HepG2 (cell line): ENCODE measurements around the gene NOXA1. TPM values are rescaled to one million over a fixed set of nuclear protein-coding genes. Genes with fewer than 3 reads are reported as not detected.

Experiments
- ATAC-seq: fragments of 200-7000 bp; cut with Tn5 transposase; 3 replicates; pipeline ENCODE4 v1.9.1; 2020; ENCODE audit warnings: mild to moderate bottlenecking, moderate library complexity
- BruUV-seq: library from RNA; stranded (reverse); fragments of 400-500 nt; replicated peaks from 2 replicates; lab custom pipeline; 2021; lab: Mats Ljungman, UMichigan
- CTCF ChIA-PET: fragments of 300-600 bp; formaldehyde crosslinking; extraction: SDS; loops from one replicate; lab custom pipeline; 2021; ENCODE audit warnings: low total read pairs, inconsistent platforms, low intra/inter-chr PET ratio; lab: Yijun Ruan, JAX
- POLR2A ChIA-PET: fragments of 350-600 bp; sonication (Branson Sonifier 250); formaldehyde crosslinking; loops from one replicate; lab custom pipeline; 2020; ENCODE audit warnings: antibody characterized with exemption, inconsistent platforms; lab: Yijun Ruan, JAX
- DNase-seq: peaks from one replicate; pipeline ENCODE4 v3.0.0-alpha.2; 2015; ENCODE audit warnings: low spot score
- FAIRE-seq: peaks from 3 replicates; lab custom pipeline; 2011; peaks lifted over from hg19 to GRCh38; lab: Jason Lieb, UNC
- H2AFZ ChIP-seq: one replicate; pipeline ENCODE4 v1.6.1; 2011; ENCODE audit warnings: low read length, inconsistent platforms
- H3K27ac ChIP-seq: fragments of 300-600 bp; 3 replicates; pipeline ENCODE4 v1.8.0; 2011; ENCODE audit warnings: mixed run types, mild to moderate bottlenecking, mixed read lengths, low read length, inconsistent platforms; ENCODE audit not compliant: insufficient read depth; ENCODE audit errors: extremely low read length
- H3K27me3 ChIP-seq, 2 experiments: fragments of 200-600 bp in 1 of 2; 2 replicates in 1 of 2; 3 replicates in 1 of 2; pipeline versions ENCODE4 v1.6.0 to v1.8.0; 2011; ENCODE audit warnings: low read length in 2 of 2, mild to moderate bottlenecking in 2 of 2, moderate library complexity in 2 of 2, inconsistent platforms in 1 of 2; ENCODE audit not compliant: insufficient read depth in 2 of 2, control insufficient read depth in 1 of 2
- H3K36me3 ChIP-seq, 2 experiments: fragments of 200-600 bp in 1 of 2; replicated peaks in 1 of 2; 2 replicates in 1 of 2; 3 replicates in 1 of 2; pipeline versions ENCODE4 v1.5.1 to v1.8.0; 2011; ENCODE audit warnings: low read length in 2 of 2, inconsistent platforms in 1 of 2; ENCODE audit not compliant: insufficient read depth in 2 of 2, control insufficient read depth in 1 of 2
- H3K4me1 ChIP-seq: 2 replicates; pipeline ENCODE4 v1.5.1; 2012; ENCODE audit warnings: low read length, inconsistent platforms; ENCODE audit not compliant: insufficient read depth
- H3K4me2 ChIP-seq: 2 replicates; pipeline ENCODE4 v1.6.0; 2011; ENCODE audit warnings: low read depth, low read length, inconsistent platforms
- H3K4me3 ChIP-seq, 3 experiments: fragments of 200-600 bp in 1 of 3; sonication (generic), shearing (Covaris generic) in 1 of 3; replicated peaks in 1 of 3; 2 replicates each; pipeline ENCODE4 v1.5.1; 2011 to 2016; ENCODE audit warnings: low read length in 3 of 3, inconsistent platforms in 2 of 3, low read depth in 2 of 3, mild to moderate bottlenecking in 2 of 3, control low read depth in 1 of 3, mixed read lengths in 1 of 3; ENCODE audit not compliant: insufficient read depth in 1 of 3
- H3K79me2 ChIP-seq: one replicate; pipeline ENCODE4 v1.6.1; 2011; ENCODE audit warnings: low read length, inconsistent platforms; ENCODE audit not compliant: insufficient read depth
- H3K9ac ChIP-seq: 2 replicates; pipeline ENCODE4 v1.6.0; 2011; ENCODE audit warnings: mild to moderate bottlenecking, low read depth, low read length, inconsistent platforms; ENCODE audit not compliant: insufficient read depth
- H3K9me3 ChIP-seq: 2 replicates; pipeline ENCODE4 v1.5.1; 2012; ENCODE audit warnings: mild to moderate bottlenecking, low read length
- H4K20me1 ChIP-seq: 2 replicates; pipeline ENCODE4 v1.6.0; 2011; ENCODE audit warnings: inconsistent platforms, mild to moderate bottlenecking, low read length, moderate library complexity; ENCODE audit not compliant: insufficient read depth
- DMAP1 ChIP-seq: IDR thresholded peaks from 2 replicates; pipeline ENCODE4 v1.6.1; 2016
- DPF2 ChIP-seq: sonication (generic); formaldehyde crosslinking; IDR thresholded peaks from 2 replicates; pipeline ENCODE4 v1.4.0; 2020; ENCODE audit warnings: mild to moderate bottlenecking, low read depth, missing genetic modification reagents, borderline replicate concordance
- MTA1 ChIP-seq: sonication (generic); formaldehyde crosslinking; IDR thresholded peaks from 2 replicates; pipeline ENCODE4 v1.4.0; 2020; ENCODE audit warnings: missing genetic modification reagents, mild to moderate bottlenecking, borderline replicate concordance
- ONECUT2 ChIP-seq: sonication (generic); formaldehyde crosslinking; IDR thresholded peaks from 2 replicates; pipeline ENCODE4 v1.4.0; 2020; ENCODE audit warnings: missing genetic modification reagents
- PATZ1 ChIP-seq: sonication (generic); formaldehyde crosslinking; IDR thresholded peaks from 2 replicates; pipeline ENCODE4 v1.4.0; 2020; ENCODE audit warnings: missing genetic modification reagents
- RXRA ChIP-seq: sonication (generic); formaldehyde crosslinking; IDR thresholded peaks from 2 replicates; pipeline ENCODE4 v1.5.1; 2020; ENCODE audit warnings: missing genetic modification reagents
- STAT6 ChIP-seq: sonication (generic); formaldehyde crosslinking; IDR thresholded peaks from 2 replicates; pipeline ENCODE4 v1.4.0; 2020; ENCODE audit warnings: missing genetic modification reagents, mild to moderate bottlenecking, borderline replicate concordance
- ZNF33B ChIP-seq: sonication (generic); formaldehyde crosslinking; IDR thresholded peaks from 2 replicates; pipeline ENCODE4 v1.5.1; 2020; ENCODE audit warnings: mild to moderate bottlenecking, missing genetic modification reagents
- ZNF687 ChIP-seq: sonication (generic); formaldehyde crosslinking; IDR thresholded peaks from 2 replicates; pipeline ENCODE4 v1.5.1; 2020; ENCODE audit warnings: mild to moderate bottlenecking, missing genetic modification reagents, moderate library complexity
- ZNF703 ChIP-seq: sonication (generic); formaldehyde crosslinking; IDR thresholded peaks from 2 replicates; pipeline ENCODE4 v1.5.1; 2020; ENCODE audit warnings: missing genetic modification reagents, mild to moderate bottlenecking, moderate library complexity, borderline replicate concordance
- ZNF770 ChIP-seq: sonication (generic); formaldehyde crosslinking; IDR thresholded peaks from 2 replicates; pipeline ENCODE4 v1.5.0; 2020; ENCODE audit warnings: mild to moderate bottlenecking, missing genetic modification reagents
- WGBS: methylation state at CpG from one replicate; pipeline ENCODE4 v1.1.6; 2017; ENCODE audit warnings: low lambda C conversion rate; 5-methylcytosine and 5-hydroxymethylcytosine counted together
- in situ Hi-C: cut with HindIII; loops from 2 replicates; pipeline ENCODE4 v1.10.0; 2017; ENCODE audit warnings: low pct_unique_long_range_greater_than_20kb; ENCODE audit not compliant: extremely low pct_ligation_motif_present
- intact Hi-C: fragments of 100-400 bp; cut with micrococcal nuclease; formaldehyde crosslinking; loops from one replicate; pipeline ENCODE4 v1.10.0; 2022; ENCODE audit not compliant: unreplicated experiment
- polyA plus RNA-seq, 8 experiments: library from polyadenylated mRNA; depleted of rRNA in 3 of 8; stranded (reverse) in 7 of 8; unstranded in 1 of 8; fragments of >200 nt; fragmentation: Illumina TruSeq in 4 of 8; extraction: Trizol in 4 of 8; gene quantifications; 2 replicates each; pipeline versions ENCODE4 v1.2.1 to v1.2.3, GENCODE V29; 2011 to 2016; ENCODE audit warnings: low read depth in 4 of 8, missing spikeins in 1 of 8, mixed read lengths in 1 of 8; ENCODE audit not compliant: insufficient read depth in 1 of 8
- total RNA-seq, 5 experiments: library from RNA; depleted of rRNA; stranded (reverse); fragments of >200 nt; fragmentation: Illumina TruSeq; extraction: Trizol; gene quantifications; 2 replicates each; pipeline ENCODE4 v1.2.3, GENCODE V29; 2016; ENCODE audit warnings: low read depth in 1 of 5

The NOXA1 gene
- total and polyA plus RNA-seq, 2 of the 13 experiments (the other 11 are each of a cell fraction or from before 2014, with no cell fraction given) = 0.78 to 1.2 TPM

- Histone ChIP-seq H3K4me3 (peak overlapping the region; percentile 50 to 69 (median 57)), H3K79me2 (no peaks in the 10 kb centered on the region), H3K4me1 (peaks cover 13% of the 10 kb centered on the region), H3K36me3 (no peaks in the 10 kb centered on the region), H3K4me2 (peak overlapping the region; percentile 78), H3K9ac (0 out of 2 replicates have a peak overlapping the region, but pooled peaks have one; percentile 31), H3K27ac (no peak overlapping the region), H2AFZ (no peak overlapping the region), H3K9me3 (no peaks in the 10 kb centered on the region), H3K27me3 (no peaks in the 10 kb centered on the region), H4K20me1 (no peaks in the 10 kb centered on the region)
- ChIA-PET CTCF (interaction anchor here (1.2 to 1.3 kb wide), 2 partner anchors 111 to 119 kb away, joined by 3 to 7 read pairs; no protein-coding TSS in a partner anchor), POLR2A (no interaction called here)
- WGBS = 35% methylated on average over 9 of the region's 20 CpGs
- DNase-seq (no peak), ATAC-seq (peak; percentile 12), FAIRE-seq (no peak)
- intact Hi-C loops (loop anchor here (10.0 kb wide), 1 partner anchor 101 kb away; the partner anchor contains the start of gene NRARP), in situ Hi-C loops (loop anchor here (5.0 kb wide), 1 partner anchor 114 kb away; no protein-coding TSS in a partner anchor)
- no TSS peak for BruUV-seq
- no peak for TF ChIP-seq ONECUT2 (CRISPR knock-in tag)
- 0 out of 2 replicates have a peak, but pooled peaks have one; percentile 22 for TF ChIP-seq DMAP1
- TF ChIP-seq DPF2 (CRISPR knock-in tag) = 0 out of 2 replicates have a peak, but pooled peaks have one; percentile 8
- TF ChIP-seq PATZ1 = peak; percentile 81
- no peak for TF ChIP-seq ZNF703
- TF ChIP-seq MTA1 (CRISPR knock-in tag) = peak; percentile 7; the same call in 1 of the 2 replicates
- TF ChIP-seq STAT6 (CRISPR knock-in tag) = no peak
- TF ChIP-seq RXRA (CRISPR knock-in tag) = 0 out of 2 replicates have a peak, but pooled peaks have one; percentile 17
- 0 out of 2 replicates have a peak, but pooled peaks have one; percentile 15 for TF ChIP-seq ZNF687
- 0 out of 2 replicates have a peak, but pooled peaks have one; percentile 9 for TF ChIP-seq ZNF33B
- peak; percentile 30; the same call in 1 of the 2 replicates for TF ChIP-seq ZNF770 (CRISPR knock-in tag)
Observed at GRCh38 chr9:137406085-137406760, 17.0 kb upstream of the NOXA1 start.
